GM12878 (cell line): Measurements from ENCODE around the gene C1RL.

ENCODE experiments used
- ATF3 ChIP-seq: IDR thresholded peaks from 2 replicates; pipeline ENCODE4 v1.6.1; 2011; ENCODE audit warnings: low read depth, mild to moderate bottlenecking, low read length, moderate library complexity, borderline replicate concordance; ENCODE audit errors: extremely low read depth
- CTCF ChIP-seq, 3 experiments: IDR thresholded peaks in 2 of 3; conservative IDR thresholded peaks in 1 of 3; 2 replicates each; pipeline ENCODE4 v1.5.1; 2011; ENCODE audit warnings: low read depth in 3 of 3, low read length in 3 of 3, mild to moderate bottlenecking in 3 of 3, control low read depth in 2 of 3, moderate library complexity in 2 of 3, inconsistent platforms in 1 of 3, mixed read lengths in 1 of 3; ENCODE audit not compliant: control insufficient read depth in 2 of 3, insufficient read depth in 1 of 3; ENCODE audit errors: extremely low read depth in 1 of 3
- RAD21 ChIP-seq: IDR thresholded peaks from 2 replicates; pipeline ENCODE4 v1.6.1; 2011; ENCODE audit warnings: mild to moderate bottlenecking, low read depth, low read length, moderate library complexity; ENCODE audit not compliant: insufficient read depth
- SRF ChIP-seq, 2 experiments: IDR thresholded peaks; 2 replicates each; pipeline ENCODE4 v1.6.1; 2011; ENCODE audit warnings: low read depth in 2 of 2, low read length in 2 of 2, mild to moderate bottlenecking in 1 of 2, moderate library complexity in 1 of 2
- ZNF274 ChIP-seq: IDR thresholded peaks from one replicate; pipeline ENCODE4 v1.8.0; 2011; ENCODE audit not compliant: insufficient read length, insufficient read depth

DNA sequence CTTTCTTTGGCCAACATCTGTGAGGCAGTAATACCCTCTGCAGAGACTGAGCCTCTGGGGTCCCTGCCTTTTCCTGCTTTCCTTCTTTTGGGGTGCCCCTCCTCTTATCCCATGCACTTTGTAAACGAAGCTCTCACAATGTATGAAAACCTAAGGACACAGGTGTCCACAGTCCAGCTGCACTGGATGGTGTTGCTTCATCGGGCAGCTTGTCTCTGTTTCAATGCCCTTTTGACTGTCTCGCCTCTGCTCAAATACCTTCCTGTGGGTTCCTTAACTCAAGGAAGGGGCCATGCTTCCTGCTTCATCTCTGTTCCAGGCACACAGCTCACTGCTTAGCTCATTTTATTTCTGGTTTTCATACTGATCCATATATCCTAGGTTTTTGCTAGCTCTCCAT, 6.4 kb downstream of the C1RL start:
- TF ChIP-seq CTCF (IDR thresholded peaks at IDR 0.05 in 2 of 3, conservative IDR thresholded peaks at IDR 0.05 in 1 of 3; ENCODE audit: control insufficient read depth in 2 of 3, extremely low read depth in 1 of 3, insufficient read depth in 1 of 3, low read depth in 3 of 3, low read length in 3 of 3) (no peak), RAD21 (no peak), ZNF274 (no peak), SRF (IDR thresholded peaks at IDR 0.05; ENCODE audit: low read depth in 2 of 2, low read length in 2 of 2) (no peak), ATF3 (no peak)
